HG03457 (cell line): ENCODE results near the gene RINL.
"Not testable (repeated sequence)": the region's sequence is repeated elsewhere in the genome, so short reads cannot be mapped to it uniquely, and the experiment has no call there.

Experiments used
- ATAC-seq: cut with Tn5 transposase; IDR thresholded peaks from one replicate; pipeline ENCODE4 v1.9.1; 2021; ENCODE audit warnings: moderate number of reproducible peaks; ENCODE audit not compliant: unreplicated experiment

The RINL gene

DNA sequence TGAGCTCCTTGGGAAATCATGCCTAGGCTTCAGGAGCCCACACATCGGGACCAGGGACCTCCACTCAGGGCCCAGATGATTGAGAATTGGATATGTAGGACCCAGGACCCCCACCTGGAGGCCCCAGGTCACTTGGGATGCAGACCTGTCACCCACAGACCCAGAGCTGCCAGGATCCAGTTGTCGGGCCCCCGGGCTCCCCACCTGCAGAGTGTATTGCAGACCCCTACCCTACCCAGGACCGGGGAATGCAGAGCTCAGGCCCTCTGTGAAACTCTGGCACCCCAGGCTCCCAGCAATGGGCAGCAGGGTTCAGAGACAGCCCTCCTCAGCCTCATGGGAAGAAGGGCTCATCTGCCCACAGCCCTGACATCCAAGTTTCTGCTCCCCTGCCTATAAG, 27.5 kb upstream of the RINL start:
- no peak for ATAC-seq

DNA sequence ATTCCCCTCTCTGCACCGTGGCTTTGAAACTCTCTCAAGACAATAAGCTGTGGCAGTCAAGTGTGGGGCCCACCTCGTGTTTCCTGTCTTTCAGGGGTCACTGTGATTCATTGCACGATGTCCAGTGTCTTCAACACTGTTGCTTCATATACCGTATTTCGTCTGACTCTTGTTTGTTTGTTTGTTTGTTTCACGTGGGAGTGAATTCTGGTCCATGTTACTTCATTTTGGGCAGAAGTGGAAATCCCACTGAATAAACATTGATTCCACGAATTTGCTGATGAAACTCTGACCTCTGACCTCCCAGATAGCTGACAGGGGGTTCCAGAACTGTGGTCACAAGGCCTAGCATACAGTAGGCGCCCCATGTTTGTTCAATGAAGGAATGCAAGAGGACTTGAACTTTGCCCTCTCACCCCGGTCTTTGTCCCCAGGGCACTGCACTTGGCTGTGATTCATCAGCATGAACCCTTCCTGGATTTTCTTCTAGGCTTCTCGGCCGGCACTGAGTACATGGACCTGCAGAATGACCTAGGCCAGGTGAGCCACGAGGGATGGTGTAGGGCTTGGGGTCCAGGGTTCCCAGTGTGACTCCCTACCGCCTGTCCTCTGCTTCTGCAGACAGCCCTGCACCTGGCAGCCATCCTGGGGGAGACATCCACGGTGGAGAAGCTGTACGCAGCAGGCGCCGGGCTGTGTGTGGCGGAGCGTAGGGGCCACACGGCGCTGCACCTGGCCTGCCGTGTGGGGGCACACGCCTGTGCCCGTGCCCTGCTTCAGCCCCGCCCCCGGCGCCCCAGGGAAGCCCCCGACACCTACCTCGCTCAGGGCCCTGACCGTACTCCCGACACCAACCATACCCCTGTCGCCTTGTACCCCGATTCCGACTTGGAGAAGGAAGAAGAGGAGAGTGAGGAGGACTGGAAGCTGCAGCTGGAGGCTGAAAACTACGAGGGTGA, 26.8 kb upstream of the RINL start:
- no peak for ATAC-seq

DNA sequence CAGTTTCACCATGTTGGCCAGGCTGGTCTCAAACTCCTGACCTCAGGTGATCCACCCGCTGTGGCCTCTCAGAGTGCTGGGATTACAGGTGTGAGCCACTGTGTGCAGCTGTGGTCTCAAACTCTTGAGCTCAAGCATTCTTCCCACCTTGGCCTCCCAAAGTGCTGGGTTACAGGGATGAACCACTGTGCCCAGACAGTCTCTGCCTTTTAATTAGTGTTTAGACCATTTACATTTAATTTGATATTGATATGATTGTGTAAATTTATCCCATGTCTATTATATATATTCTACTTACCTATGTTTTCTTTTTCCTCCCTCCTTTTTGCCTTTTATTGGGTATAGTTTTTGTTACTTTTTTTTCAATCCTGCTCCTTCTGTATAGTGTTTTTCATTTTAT, 23.6 kb upstream of the RINL start:
- ATAC-seq, result no peak

DNA sequence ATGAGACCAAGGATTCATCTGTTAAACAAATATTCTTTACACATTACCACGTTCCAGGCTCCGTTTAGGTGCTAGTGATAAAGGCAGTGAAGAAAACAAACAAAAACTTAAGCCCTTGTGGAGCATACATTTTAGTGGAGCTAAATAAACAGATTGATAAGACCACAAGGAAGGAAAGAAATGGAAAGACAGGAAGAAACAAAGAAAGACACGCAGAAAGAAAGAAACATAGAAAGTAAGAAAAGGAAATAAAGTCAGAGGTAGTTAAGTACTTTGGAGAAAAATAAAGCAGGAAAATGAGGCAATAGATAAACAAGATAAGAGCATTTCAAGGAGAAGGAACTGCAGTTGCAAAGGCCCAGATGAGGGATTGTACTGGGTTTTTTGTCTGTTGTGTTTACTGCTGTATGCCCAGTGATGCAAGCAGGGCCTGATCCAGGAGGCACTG, 22.7 kb upstream of the RINL start:
- ATAC-seq, result no peak

DNA sequence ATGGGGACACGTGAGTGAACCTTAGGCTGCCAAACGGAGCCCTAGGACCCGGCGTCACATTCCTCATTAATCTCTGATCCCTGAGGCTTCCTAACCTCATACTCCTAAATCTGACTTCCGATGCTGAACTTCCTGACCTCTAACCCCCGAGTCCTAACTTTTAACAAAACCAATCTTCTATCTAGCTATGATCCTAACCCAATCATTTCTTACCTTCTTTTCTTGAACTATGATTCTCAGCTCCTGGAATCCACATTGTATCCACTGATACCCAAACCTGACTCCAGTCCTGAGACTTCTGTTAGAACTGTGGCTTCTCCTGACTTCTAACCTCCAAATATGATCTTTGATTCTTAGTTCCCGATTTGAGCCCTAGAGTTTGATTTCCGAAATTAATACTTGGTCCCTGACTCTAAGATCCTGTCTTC, 22.1 kb upstream of the RINL start:
- ATAC-seq, result no peak

DNA sequence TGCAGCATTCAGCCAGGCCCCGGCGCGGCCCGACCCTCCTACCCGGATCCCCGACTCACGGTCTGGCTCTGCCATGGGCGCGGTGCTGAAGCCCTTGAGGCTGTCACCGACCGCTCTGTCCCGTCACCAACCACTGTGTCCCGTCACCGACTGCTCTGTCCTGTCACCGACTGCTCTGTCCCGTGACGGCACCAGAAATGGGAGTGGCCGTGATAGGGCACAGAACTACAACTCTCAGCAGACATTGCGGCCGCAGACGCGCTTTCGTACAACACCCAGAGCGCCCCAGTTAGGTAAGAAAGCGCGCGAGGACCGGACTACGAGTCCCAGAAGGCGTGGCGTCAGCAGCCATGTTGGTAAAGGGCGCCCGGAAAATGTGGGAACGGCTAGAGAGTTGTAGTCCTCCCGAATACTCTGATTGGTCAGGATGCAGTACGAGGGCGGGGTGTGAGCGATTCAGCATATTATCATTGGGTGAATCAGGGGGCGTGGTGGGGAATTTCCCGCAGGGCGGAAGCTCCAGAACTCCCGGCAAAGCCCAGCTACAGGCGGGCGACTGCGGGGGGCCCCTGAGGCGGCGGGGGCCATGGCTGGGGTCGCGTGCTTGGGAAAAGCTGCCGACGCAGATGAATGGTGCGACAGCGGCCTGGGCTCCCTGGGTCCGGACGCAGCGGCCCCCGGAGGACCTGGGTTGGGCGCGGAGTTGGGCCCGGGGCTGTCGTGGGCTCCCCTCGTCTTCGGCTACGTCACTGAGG, 21.5 kb upstream of the RINL start, which contains the start of the genes NFKBIB and SIRT2:
NFKBIB (plus strand) TSS at position 523 of the 755 bp plus-strand sequence; CDS start at position 587, 64 bp downstream.
SIRT2 (minus strand) TSS at position 172 of the 755 bp plus-strand sequence; CDS start at position 75, 97 bp downstream.
- peak; percentile 76 for ATAC-seq

DNA sequence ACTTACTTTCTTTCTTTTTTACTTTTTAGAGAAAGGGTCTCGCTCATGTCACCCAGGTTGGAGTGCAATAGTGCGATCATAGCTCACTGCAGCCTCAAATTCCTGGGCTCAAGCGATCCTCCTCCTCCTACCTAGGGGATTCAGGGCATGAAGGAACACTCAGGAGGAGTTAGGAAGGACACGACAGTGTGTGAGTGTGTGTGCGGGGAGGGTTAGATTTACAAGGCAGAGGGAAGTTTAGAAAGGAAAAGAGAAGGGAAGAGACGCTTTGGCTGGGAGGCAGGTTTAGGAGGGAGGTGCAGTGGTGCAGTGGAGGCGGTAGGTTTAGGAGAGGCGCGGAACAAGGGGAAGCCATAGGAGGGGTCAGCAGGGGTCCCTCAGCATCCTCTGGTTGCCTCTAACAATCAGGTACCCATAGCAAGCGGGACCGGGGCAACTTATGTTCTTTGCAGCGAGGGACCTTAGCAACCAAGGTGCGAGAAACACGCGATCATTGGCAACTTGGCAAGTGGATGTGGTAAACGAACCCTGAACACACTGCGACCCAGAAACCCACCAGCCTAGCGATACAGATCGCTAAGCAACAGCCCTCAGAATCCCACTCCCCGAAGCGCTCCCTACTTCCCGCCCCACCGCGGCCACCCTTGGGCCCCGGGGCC, 20.8 kb upstream of the RINL start:
- no peak for ATAC-seq

DNA sequence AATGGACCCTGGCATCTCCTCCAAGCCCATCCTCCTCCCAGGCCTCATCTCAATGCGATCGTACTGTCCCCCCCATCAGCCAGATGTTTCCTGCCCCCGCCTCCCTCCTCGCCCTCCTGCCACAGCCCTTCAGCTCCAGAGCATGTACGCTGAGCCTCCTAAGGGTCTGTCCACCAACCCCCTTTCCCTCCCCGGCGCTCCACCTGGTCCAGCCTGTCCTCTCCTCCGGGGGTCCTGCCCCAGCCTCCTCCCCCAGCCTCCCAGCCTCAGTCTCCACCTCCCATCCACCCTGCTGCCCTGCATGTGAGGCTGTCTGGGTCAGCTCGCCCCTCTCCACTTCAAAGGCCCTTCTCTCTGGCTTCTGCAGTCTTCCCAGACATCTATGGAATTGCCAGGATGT, 16.9 kb upstream of the RINL start:
- ATAC-seq, result no peak

DNA sequence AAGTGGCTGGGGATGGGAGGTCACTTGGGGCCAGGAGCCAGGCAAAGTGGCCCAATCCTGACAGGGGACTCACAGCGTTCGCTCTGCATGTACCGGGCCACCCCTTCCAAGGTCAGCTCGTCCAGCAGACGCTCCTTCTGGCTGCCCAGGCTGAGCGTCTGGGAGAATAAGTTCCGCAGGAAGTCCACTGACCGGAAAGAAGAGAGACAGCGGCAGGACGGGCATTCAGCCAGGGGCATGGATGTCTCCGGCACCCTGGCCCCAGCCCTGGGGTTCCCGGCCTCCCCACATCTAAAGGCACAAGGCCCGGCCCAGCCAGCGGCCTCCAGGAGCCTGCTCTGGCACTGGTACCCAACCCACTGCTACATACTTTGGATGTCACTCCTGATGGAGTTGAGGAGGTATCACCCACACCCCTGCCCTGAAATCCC, 15.3 kb upstream of the RINL start:
- ATAC-seq, result no peak

DNA sequence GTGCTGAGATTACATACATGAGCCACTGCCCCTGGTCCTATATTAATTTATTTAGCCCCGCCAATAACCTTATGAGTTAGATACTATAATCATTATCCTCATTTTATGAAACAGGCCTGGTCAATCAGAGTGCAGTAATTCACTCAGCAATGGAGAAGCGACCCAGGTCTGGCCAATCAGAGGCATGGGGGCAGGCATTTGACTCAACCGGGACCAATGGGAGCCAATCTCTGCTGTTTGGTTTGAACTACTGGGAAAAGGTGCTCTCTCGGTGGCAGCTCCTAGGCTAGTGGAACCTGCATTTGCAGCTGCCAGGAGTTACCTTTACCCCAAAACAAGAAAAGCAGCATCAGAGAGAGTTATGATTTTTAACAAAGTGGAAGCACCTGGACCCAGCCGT, 14.8 kb upstream of the RINL start:
- no peak for ATAC-seq

DNA sequence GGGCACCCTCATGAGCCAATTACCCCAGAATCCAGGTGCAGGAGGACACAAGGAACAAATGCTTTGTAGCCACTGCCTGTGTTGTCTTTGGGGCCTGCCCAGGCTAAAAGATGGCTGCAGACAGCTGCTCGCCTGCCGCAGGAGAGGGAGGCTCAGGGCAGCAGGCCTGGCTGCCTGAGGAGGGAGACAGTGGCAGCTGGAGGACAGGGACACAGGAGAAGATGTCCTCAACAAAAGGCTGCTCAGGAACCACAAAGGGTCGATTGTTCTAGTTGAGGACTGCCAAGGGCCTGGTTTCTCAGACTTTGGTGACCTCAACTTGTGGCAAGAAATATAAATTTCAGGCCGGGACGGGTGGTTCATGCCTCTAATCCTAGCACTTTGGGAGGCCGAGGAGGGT, 13.7 kb upstream of the RINL start:
- no peak for ATAC-seq

DNA sequence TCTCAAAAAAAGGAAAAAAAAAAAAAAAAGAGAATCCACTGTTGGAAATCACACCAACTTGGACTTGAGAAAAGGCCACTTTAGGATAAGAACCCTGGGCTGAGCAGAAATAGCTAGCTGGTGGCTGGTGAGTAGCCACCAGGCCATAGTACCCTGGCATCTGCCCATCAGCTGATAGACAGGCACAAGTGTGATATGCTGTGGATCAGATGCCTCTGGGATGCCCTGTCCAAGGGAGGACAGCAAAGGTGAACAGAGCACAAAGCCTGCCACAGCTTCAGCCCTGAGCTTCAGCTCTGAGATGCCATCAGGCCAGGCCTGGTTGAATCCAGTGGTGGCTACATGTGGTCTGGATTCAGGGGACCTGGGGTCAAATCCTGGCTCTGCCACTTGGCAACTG, 12.6 kb upstream of the RINL start:
- no peak for ATAC-seq

DNA sequence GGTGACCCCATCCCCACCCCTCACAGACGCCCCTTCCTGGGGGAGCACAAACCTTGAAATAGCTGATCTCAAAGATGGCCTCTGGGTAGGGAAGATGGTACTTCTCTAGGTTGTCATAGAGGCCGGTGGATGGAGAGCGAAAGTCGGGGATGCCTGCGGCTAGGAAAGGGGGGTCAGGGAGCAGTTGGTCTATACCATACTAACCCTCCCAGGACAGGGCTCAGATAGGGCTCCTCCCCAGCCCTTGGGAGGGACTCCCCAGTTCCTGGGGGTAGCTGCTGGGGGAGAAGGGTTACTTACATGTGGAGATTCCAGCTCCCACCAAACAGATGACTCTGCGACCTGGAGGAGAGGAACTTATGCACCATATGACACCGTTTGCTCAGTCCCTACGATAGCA, 11.7 kb upstream of the RINL start:
- ATAC-seq, result no peak

DNA sequence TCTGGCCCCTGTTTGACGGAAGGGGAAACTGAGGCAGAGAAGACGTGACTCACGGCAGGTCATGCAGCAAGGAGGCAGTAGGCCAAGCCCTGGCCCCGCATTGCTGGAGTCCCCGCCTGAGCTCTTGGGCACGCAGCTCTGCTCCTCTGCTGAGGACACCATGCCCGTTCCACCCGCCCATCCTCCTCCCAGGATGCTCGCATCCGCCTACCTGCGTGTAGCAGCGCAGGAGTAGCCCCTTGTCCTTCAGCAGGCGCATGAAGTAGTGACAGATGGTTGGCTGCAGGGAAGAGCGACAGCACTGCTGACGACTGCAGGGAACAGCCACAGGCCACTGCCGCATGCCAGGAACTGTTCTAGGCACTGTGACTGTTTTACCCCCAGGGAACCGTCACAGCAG, 10.8 kb upstream of the RINL start:
- ATAC-seq, result no peak

DNA sequence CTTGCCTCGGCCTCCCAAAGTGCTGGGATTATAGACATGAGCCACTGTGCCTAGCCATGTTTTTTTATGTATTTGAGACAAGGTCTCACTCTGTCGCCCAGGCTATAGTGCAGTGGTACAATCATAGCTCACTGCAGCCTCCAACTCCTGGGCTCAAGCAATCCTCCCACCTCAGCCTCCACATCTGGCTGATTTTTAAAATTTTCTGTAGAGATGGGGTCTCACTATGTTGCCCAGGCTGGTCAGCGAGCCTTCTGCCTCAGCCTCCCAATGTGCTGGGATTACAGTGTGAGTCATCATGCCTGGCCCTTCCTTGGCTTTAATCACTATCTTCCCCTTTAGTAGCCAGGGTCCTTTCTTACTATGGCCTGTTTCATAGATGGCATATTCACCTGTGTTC, 6.6 kb upstream of the RINL start:
- ATAC-seq, result not testable (repeated sequence)

DNA sequence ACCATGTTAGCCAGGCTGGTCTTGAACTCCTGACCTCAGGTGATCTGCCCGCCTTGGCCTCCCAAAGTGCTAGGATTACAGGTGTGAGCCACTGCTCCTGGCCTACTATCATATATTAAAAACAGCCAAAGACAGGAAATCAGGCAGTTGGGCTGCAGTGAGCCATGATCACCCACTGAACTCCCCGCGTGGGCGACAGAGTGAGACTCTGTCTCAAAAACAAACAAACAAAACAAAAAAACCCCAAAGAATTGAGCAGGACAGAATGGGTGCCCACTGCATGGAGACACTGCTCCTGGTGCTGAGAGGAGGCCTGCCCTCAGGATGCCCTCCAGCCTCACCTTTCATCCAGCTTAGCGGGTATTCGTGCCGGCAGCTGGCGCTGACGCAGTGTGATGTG, 5.2 kb upstream of the RINL start:
- no peak for ATAC-seq

DNA sequence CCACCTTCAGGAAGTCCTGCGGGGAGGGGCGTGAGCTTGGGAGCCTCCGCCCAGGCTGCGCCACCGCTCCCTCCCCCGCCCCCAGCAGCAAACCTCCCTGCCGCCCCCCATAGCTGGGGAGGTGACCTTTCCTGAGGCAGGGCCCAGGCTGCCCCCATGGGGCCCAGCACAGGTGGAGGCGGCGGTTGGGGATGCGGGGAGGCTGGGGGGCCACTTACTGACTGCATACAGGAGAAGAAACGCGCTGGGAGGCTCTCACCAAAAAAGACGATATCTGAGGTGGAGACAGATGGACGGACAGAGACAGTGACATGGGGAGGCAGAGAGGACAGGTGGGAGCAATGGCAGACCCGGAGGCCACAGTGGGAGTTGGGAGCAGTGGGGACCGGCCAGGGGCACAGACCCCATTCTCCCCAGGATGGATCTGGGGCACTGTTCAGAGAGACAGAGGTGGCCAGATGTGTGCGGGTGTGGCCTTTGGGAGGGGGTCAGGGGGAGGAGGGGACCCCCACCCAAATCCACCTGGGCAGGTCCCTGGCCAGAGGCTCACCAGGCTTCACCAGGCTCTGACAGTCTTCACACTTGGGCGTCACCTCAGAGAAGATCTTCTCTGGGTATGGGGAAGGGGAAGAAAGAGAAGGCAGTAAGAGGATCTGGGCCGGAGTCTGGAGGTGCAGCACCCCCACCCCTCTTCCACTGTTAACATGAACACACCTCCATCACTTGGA, 3.0 kb upstream of the RINL start:
- ATAC-seq, result no peak

DNA sequence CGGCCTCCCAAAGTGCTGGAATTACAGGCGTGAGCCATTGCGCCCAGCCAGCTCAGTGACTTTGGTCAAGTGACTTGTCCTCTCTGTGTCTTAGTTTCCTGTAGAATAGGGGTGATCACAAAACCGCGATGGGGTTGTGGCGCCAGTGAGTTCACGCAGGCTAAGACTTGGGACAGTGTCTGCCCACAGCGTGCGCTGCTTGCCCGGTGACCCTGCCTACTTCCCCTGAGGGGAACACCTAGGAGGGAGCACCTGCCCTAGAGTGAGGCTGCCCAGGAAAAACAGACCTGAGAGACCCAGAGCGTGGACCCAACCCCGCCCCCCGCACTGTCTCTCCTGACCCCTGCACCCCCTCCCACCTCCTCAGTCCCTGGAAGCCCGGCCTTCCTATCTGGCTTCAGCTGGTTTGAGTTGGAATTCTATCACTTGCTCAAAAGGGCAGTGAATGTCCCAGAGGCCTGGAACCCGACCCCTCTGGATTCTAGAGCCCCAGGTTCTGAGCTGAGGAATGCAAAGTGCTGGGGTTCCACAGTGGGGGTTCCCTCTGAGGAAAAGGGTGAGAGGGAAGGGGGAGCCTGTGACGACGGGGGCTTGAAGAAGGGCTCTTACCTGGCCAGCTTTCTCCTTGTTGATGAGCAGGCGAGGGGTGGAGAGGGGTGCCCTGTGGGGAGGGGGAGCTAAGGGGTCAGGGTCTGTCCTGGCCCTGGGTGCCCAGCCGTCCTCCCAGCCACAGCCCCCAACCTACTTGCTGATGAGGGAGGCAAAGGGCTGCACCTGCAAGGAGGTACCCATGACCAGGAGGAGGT, 2.2 kb upstream of the RINL start:
- no peak for ATAC-seq

DNA sequence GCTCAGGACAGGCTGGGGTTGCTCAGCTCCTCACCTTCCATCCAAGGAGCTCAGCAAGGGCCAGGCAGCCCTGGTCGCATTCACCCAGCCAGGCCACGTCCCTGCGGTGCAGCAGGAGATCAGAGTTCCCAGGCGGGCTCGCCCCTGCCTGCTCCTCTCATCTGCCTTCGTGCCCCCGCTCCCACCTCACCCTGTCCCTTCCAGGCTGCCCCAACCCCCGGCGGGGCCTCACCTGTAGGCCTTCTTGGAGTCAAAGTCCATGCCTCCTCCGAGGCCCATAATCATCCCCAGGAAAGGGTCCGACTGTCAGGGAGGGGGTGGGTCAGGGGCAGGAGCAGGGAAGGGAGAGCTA, 1.3 kb upstream of the RINL start:
- ATAC-seq, result no peak
